PC-9 (cell line): ENCODE measurements around the gene NCKAP1.

ENCODE experiments used
- CTCF ChIP-seq: fragments of 200-600 bp; sonication (generic); conservative IDR thresholded peaks from 2 replicates; pipeline ENCODE4 v1.6.1; 2017; ENCODE audit warnings: mixed run types, antibody characterized with exemption, mild to moderate bottlenecking, moderate library complexity
- EZH2 ChIP-seq: fragments of 200-600 bp; sonication (generic); IDR thresholded peaks from 2 replicates; pipeline ENCODE4 v1.8.0; 2017; ENCODE audit warnings: antibody characterized with exemption, low read depth

DNA sequence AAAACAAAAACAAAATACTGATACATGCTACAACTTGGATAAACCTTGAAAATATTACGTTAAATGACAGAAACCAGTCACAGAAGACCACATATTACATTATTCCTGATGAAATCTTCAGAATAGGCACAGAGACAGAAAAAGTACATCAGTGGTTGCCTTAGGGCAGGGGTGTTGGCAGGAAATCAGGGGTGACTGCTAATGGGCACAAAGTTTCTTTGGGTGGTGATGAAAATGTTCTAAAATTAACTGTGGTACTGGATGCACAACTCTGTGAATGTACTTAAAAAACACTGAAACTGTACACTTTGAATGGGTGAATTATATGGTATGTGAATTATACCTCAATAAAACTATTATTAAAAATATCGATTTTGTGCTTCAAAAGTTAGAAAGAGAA, 16.6 kb downstream of the NCKAP1 start:
- TF ChIP-seq CTCF (no peak), EZH2 (no peak)
